SK-N-SH (cell line): ENCODE data around the gene NYAP1. TPM values are rescaled to one million over a fixed set of nuclear protein-coding genes. Genes with fewer than 3 reads are reported as not detected.

Experiments
- CTCF ChIA-PET: fragments of 300-600, 350-600 bp; formaldehyde crosslinking; extraction: SDS; loops from one replicate; lab custom pipeline; 2021; lab: Yijun Ruan, JAX
- POLR2A ChIA-PET: fragments of 350-600 bp; sonication (Branson Sonifier 250); formaldehyde crosslinking; extraction: SDS; loops from one replicate; lab custom pipeline; 2020; ENCODE audit warnings: antibody characterized with exemption, inconsistent platforms; lab: Yijun Ruan, JAX
- DNase-seq: peaks from one replicate; pipeline ENCODE4 v3.0.0; 2012
- H2AFZ ChIP-seq: fragments of 200-600 bp; sonication (generic); 2 replicates; pipeline ENCODE4 v1.8.1; 2016; ENCODE audit warnings: antibody characterized with exemption, mild to moderate bottlenecking, low read depth
- H3F3A ChIP-seq: fragments of 200-600 bp; sonication (generic); replicated peaks from 2 replicates; pipeline ENCODE3; 2016; ENCODE audit warnings: antibody characterized with exemption, mild to moderate bottlenecking; ENCODE audit not compliant: insufficient read depth
- H3K27ac ChIP-seq, 2 experiments: fragments of 200-500 bp in 1 of 2; fragments of 200-600 bp in 1 of 2; sonication (Bioruptor generic) in 1 of 2; sonication (generic), shearing (Covaris generic) in 1 of 2; 2 replicates each; pipeline versions ENCODE4 v1.5.1 to v1.6.1; 2014 to 2016; ENCODE audit warnings: low read depth in 2 of 2, inconsistent platforms in 1 of 2, low read length in 1 of 2, mild to moderate bottlenecking in 1 of 2, mixed read lengths in 1 of 2
- H3K27me3 ChIP-seq: fragments of 200-600 bp; sonication (generic), shearing (Covaris generic); 2 replicates; pipeline ENCODE4 v1.6.1; 2016; ENCODE audit warnings: mixed run types; ENCODE audit not compliant: insufficient read depth
- H3K36me3 ChIP-seq, 2 experiments: fragments of 200-500 bp in 1 of 2; fragments of 200-600 bp in 1 of 2; sonication (Bioruptor generic) in 1 of 2; sonication (generic) in 1 of 2; replicated peaks in 1 of 2; 2 replicates each; pipeline versions ENCODE3 to v1.5.1; 2014 to 2016; ENCODE audit warnings: low read length in 1 of 2, mild to moderate bottlenecking in 1 of 2; ENCODE audit not compliant: insufficient read depth in 2 of 2, control insufficient read depth in 1 of 2
- H3K4me1 ChIP-seq, 2 experiments: fragments of 200-500 bp in 1 of 2; fragments of 200-600 bp in 1 of 2; sonication (Bioruptor generic) in 1 of 2; sonication (generic), shearing (Covaris generic) in 1 of 2; 2 replicates each; pipeline versions ENCODE4 v1.5.1 to v1.6.1; 2014 to 2016; ENCODE audit warnings: low read depth in 1 of 2, low read length in 1 of 2, mixed run types in 1 of 2; ENCODE audit not compliant: insufficient read depth in 2 of 2, control insufficient read depth in 1 of 2
- H3K4me2 ChIP-seq: fragments of 200-600 bp; sonication (generic), shearing (Covaris generic); 2 replicates; pipeline ENCODE4 v1.6.1; 2017; ENCODE audit warnings: mixed run types
- H3K4me3 ChIP-seq, 2 experiments: fragments of 200-500 bp in 1 of 2; fragments of 200-600 bp in 1 of 2; sonication (Bioruptor generic) in 1 of 2; sonication (generic), shearing (Covaris generic) in 1 of 2; 2 replicates each; pipeline versions ENCODE4 v1.5.1 to v1.8.1; 2014 to 2016; ENCODE audit warnings: low read depth in 2 of 2, inconsistent platforms in 1 of 2, low read length in 1 of 2, mild to moderate bottlenecking in 1 of 2, mixed read lengths in 1 of 2, moderate library complexity in 1 of 2
- H3K79me2 ChIP-seq: fragments of 200-600 bp; sonication (generic); 2 replicates; pipeline ENCODE4 v1.8.1; 2017; ENCODE audit warnings: mild to moderate bottlenecking; ENCODE audit not compliant: insufficient read depth
- H3K9ac ChIP-seq: fragments of 200-600 bp; sonication (generic); 2 replicates; pipeline ENCODE4 v1.6.1; 2017; ENCODE audit warnings: mixed run types
- H3K9me2 ChIP-seq: fragments of 200-600 bp; sonication (generic); 2 replicates; pipeline ENCODE4 v1.6.1; 2017; ENCODE audit warnings: mixed run types
- H3K9me3 ChIP-seq: fragments of 200-600 bp; sonication (generic); 2 replicates; pipeline ENCODE4 v1.6.1; 2017; ENCODE audit warnings: mixed run types, mild to moderate bottlenecking, moderate library complexity
- H4K20me1 ChIP-seq: fragments of 200-600 bp; sonication (generic); 2 replicates; pipeline ENCODE4 v1.6.1; 2017; ENCODE audit warnings: mild to moderate bottlenecking, mixed run types; ENCODE audit not compliant: insufficient read depth
- CHD2 ChIP-seq: fragments of 150-350 bp; IDR thresholded peaks from 2 replicates; pipeline ENCODE4 v1.6.1; 2018; ENCODE audit warnings: low read length; ENCODE audit not compliant: partially characterized antibody
- CTCF ChIP-seq: fragments of 200-600 bp; sonication (generic); IDR thresholded peaks from 2 replicates; pipeline ENCODE4 v1.6.1; 2017; ENCODE audit warnings: antibody characterized with exemption, mild to moderate bottlenecking, moderate library complexity
- EP300 ChIP-seq, 2 experiments: IDR thresholded peaks; 2 replicates each; pipeline versions ENCODE4 v1.4.0 to v1.6.1; 2012; ENCODE audit warnings: borderline replicate concordance in 1 of 2, low read depth in 1 of 2, low read length in 1 of 2
- EZH2phosphoT487 ChIP-seq: fragments of 200-600 bp; sonication (generic); IDR thresholded peaks from 2 replicates; pipeline ENCODE4 v1.6.1; 2017; ENCODE audit warnings: low read depth, mixed run types, mild to moderate bottlenecking, antibody characterized with exemption, moderate library complexity, borderline replicate concordance
- FOSL2 ChIP-seq: IDR thresholded peaks from 2 replicates; pipeline ENCODE4 v1.4.0; 2012; ENCODE audit warnings: low read depth, mild to moderate bottlenecking, moderate library complexity, borderline replicate concordance
- GABPA ChIP-seq: IDR thresholded peaks from 2 replicates; pipeline ENCODE4 v1.4.0; 2012; ENCODE audit warnings: low read depth, mild to moderate bottlenecking
- MEF2A ChIP-seq: IDR thresholded peaks from 2 replicates; pipeline ENCODE4 v1.4.0; 2012; ENCODE audit warnings: low read depth, borderline replicate concordance
- NFIC ChIP-seq: IDR thresholded peaks from 2 replicates; pipeline ENCODE4 v1.4.0; 2012; ENCODE audit warnings: borderline replicate concordance
- NRF1 ChIP-seq: IDR thresholded peaks from 2 replicates; pipeline ENCODE4 v1.6.1; 2012; ENCODE audit warnings: low read depth, mild to moderate bottlenecking, low read length
- RAD21 ChIP-seq: IDR thresholded peaks from 2 replicates; pipeline ENCODE4 v1.6.1; 2012; ENCODE audit warnings: mild to moderate bottlenecking, low read length
- RCOR1 ChIP-seq: fragments of 150-350 bp; IDR thresholded peaks from 2 replicates; pipeline ENCODE4 v1.6.1; 2017; ENCODE audit warnings: antibody characterized with exemption, low read length
- RXRA ChIP-seq: IDR thresholded peaks from 2 replicates; pipeline ENCODE4 v1.4.0; 2012; ENCODE audit warnings: low read depth, mild to moderate bottlenecking, borderline replicate concordance
- SMC3 ChIP-seq: IDR thresholded peaks from 2 replicates; pipeline ENCODE4 v1.6.1; 2012; ENCODE audit warnings: low read depth, low read length, improper control_type of control experiment
- TCF12 ChIP-seq: IDR thresholded peaks from 2 replicates; pipeline ENCODE4 v1.4.0; 2012
- YY1 ChIP-seq: IDR thresholded peaks from 2 replicates; pipeline ENCODE4 v1.4.0; 2012; ENCODE audit warnings: low read depth, mild to moderate bottlenecking
- WGBS: methylation state at CpG from one replicate; pipeline ENCODE4 v1.1.6; 2017; ENCODE audit warnings: low lambda C conversion rate; 5-methylcytosine and 5-hydroxymethylcytosine counted together
- polyA plus RNA-seq, 3 experiments: library from polyadenylated mRNA; depleted of rRNA; stranded (reverse); fragments of >200 nt; gene quantifications; 2 replicates each; pipeline ENCODE4 v1.2.3, GENCODE V29; 2012

Gene NYAP1
- polyA plus RNA-seq, 1 of the 3 experiments (the other 2 are of a cell fraction) = 6.0 TPM

DNA sequence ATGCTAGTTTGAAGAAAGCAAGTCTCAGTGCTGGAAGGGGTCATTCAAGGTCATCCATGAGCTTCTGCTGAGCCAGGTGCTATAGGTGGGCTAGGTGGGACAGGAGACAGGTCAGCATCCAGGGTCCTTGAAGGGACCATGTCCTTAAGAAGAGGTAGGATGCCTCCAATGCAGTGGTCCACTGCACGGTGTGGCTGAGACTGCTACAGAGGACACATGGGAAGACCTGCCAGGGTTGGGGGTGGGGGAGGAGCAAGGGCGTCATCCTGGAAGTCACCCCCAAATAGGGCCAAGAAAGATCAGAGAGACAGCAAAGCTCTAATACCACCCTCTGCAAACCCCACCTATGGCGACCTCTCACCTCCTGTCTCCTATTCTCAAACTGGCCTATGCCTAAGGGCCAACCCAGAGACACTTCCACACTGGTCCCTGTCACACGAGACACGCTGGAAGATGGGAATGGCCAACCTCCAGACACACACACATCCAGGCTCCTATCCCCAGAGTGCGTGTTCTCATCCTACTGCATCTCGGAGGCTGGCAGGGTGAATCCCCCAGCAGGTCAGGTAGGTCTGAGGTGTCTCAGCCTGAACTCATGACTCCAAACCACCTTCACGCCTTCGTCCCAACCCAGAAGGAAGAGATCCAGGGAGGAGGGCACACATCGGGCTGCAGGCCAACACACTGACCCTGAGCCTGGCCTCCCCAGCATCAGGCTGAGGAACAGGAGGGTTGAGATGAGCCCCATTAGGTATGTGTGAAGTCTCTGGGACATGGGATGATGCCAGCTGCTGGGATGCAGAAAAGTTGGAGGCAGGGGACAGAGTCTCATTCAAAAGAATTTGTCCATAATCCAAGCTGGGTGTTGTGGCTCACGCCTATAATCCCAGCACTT is 41.8 kb upstream of the NYAP1 start:
- H3K9me3 ChIP-seq = no peaks in the 10 kb centered on the region
- no peak overlapping the region for H3K9ac ChIP-seq
- H3K9me2 ChIP-seq = no peaks in the 10 kb centered on the region
- H3K27me3 ChIP-seq = no peaks in the 10 kb centered on the region
- WGBS = 86% methylated on average over 11 of the region's 11 CpGs
- no peak overlapping the region for H3K27ac ChIP-seq
- no peak overlapping the region for H3K4me2 ChIP-seq
- peaks cover 2 to 4% of the 10 kb centered on the region in 2 experiments; a peak in 2 of 4 replicates for H3K4me1 ChIP-seq
- TF ChIP-seq SMC3 = no peak
- no peak for TF ChIP-seq FOSL2
- TF ChIP-seq YY1 = no peak
- no peak for TF ChIP-seq EZH2phosphoT487
- ChIA-PET CTCF (interaction anchor here (0.7 to 3.0 kb wide), 4 partner anchors 8 to 122 kb away, joined by 3 to 21 read pairs (median 6); no protein-coding TSS in a partner anchor), POLR2A (no interaction called here)
- H3K36me3 ChIP-seq = no peaks in the 10 kb centered on the region
- H4K20me1 ChIP-seq = no peaks in the 10 kb centered on the region
- no peaks in the 10 kb centered on the region for H3K79me2 ChIP-seq
- H2AFZ ChIP-seq = no peak overlapping the region
- no peak overlapping the region for H3K4me3 ChIP-seq
- peaks cover 28% of the 10 kb centered on the region for H3F3A ChIP-seq
- DNase-seq = no peak

- no peaks in the 10 kb centered on the region for H3K9me3 ChIP-seq
- H3K9ac ChIP-seq = no peak overlapping the region
- no peaks in the 10 kb centered on the region for H3K36me3 ChIP-seq
- ChIA-PET CTCF (interaction anchor here (0.9 to 1.6 kb wide), 2 partner anchors 22 to 116 kb away, joined by 5 to 8 read pairs; no protein-coding TSS in a partner anchor), POLR2A (no interaction called here)
- no peak overlapping the region for H3K4me2 ChIP-seq
- no peak for DNase-seq
- H3F3A ChIP-seq = peaks cover 14% of the 10 kb centered on the region
- TF ChIP-seq RCOR1 = no peak
- TF ChIP-seq RAD21 = no peak
- no peak for TF ChIP-seq GABPA
- TF ChIP-seq EP300 (IDR thresholded peaks at IDR 0.05; ENCODE audit: borderline replicate concordance in 1 of 2, low read depth in 1 of 2, low read length in 1 of 2) = no peak
- no peak for TF ChIP-seq NRF1
- no peak for TF ChIP-seq MEF2A
- no peak for TF ChIP-seq TCF12
- TF ChIP-seq CHD2 = no peak
- TF ChIP-seq CTCF = no peak
- no peak for TF ChIP-seq NFIC
- no peak for TF ChIP-seq RXRA
- no peaks in the 10 kb centered on the region for H3K79me2 ChIP-seq
- no peak overlapping the region for H3K4me3 ChIP-seq
- H3K27ac ChIP-seq = no peak overlapping the region
- H3K27me3 ChIP-seq = no peaks in the 10 kb centered on the region
- 94% methylated on average over 9 of the region's 9 CpGs for WGBS
- H3K9me2 ChIP-seq = no peaks in the 10 kb centered on the region
- no peaks in the 10 kb centered on the region for H4K20me1 ChIP-seq
- H3K4me1 ChIP-seq = peaks cover 0 to 4% of the 10 kb centered on the region in 2 experiments; a peak in 2 of 4 replicates
- H2AFZ ChIP-seq = no peak overlapping the region
These were observed 40.5 kb upstream of the NYAP1 start for GRCh38 chr7:100443096-100443840.
